Purkinje cell (primary cell): ENCODE measurements around the gene RNASE11. TPM values are rescaled to one million over a fixed set of nuclear protein-coding genes. Genes with fewer than 3 reads are reported as not detected.

Experiments used
- polyA plus RNA-seq: library from polyadenylated mRNA; unstranded; fragments of >200 nt; fragmentation: Nextera tagmentation; gene quantifications from 2 replicates; pipeline ENCODE4 v1.2.1, GENCODE V29; 2014

RNASE11 gene
- polyA plus RNA-seq = not detected in 2 replicates

GRCh38 chr14:20587489-20588154 is at the start of gene RNASE11:
RNASE11 (minus strand) TSS chr14:20588001.

GRCh38 chr14:20591235-20591634 is 3.4 kb upstream of the RNASE11 start, which contains the start of gene RNASE12:
RNASE12 (minus strand) TSS chr14:20591376; CDS start chr14:20590723, 653 bp downstream.

GRCh38 chr14:20560961-20561360 is 26.8 kb downstream of the RNASE11 start, which contains the start of gene RNASE9:
RNASE9 (minus strand) TSS chr14:20561047.

Other genes starting within 250 kb of the RNASE11 start
- gene PARP2, start 244.4 kb downstream of the RNASE11 start, polyA plus RNA-seq = 13.1 and 22.0 TPM in 2 replicates
- gene TEP1, start 174.5 kb downstream of the RNASE11 start, polyA plus RNA-seq = 0.08 and 1.3 TPM in 2 replicates
- 0.08 and 0.16 TPM in 2 replicates for gene KLHL33, start 151.8 kb downstream of the RNASE11 start, polyA plus RNA-seq
- gene OSGEP, start 133.2 kb downstream of the RNASE11 start, polyA plus RNA-seq = 31.4 and 51.1 TPM in 2 replicates
- 84.3 and 107 TPM in 2 replicates for gene APEX1, start 132.8 kb downstream of the RNASE11 start, polyA plus RNA-seq
- gene PIP4P1, start 126.6 kb downstream of the RNASE11 start, polyA plus RNA-seq = 16.3 and 16.4 TPM in 2 replicates
- 1.1 and 10.0 TPM in 2 replicates for gene PNP, start 118.6 kb downstream of the RNASE11 start, polyA plus RNA-seq
- gene RNASE10, start 82.5 kb downstream of the RNASE11 start, polyA plus RNA-seq = not detected in 2 replicates
- gene RNASE9, start 27.0 kb downstream of the RNASE11 start, polyA plus RNA-seq = not detected in 2 replicates
- not detected in 2 replicates for gene RNASE12, start 3.4 kb upstream of the RNASE11 start, polyA plus RNA-seq
- gene OR6S1, start 53.7 kb upstream of the RNASE11 start, polyA plus RNA-seq = not detected in 2 replicates
- 2.5 TPM in 1 of 2 replicates, not detected in the other for gene RNASE4, start 96.6 kb upstream of the RNASE11 start, polyA plus RNA-seq
- gene ANG, start 100.8 kb upstream of the RNASE11 start, polyA plus RNA-seq = 1.7 TPM in 1 of 2 replicates, not detected in the other
- not detected in 2 replicates for gene EDDM3A, start 157.9 kb upstream of the RNASE11 start, polyA plus RNA-seq
- gene EDDM3B, start 180.4 kb upstream of the RNASE11 start, polyA plus RNA-seq = not detected in 2 replicates
- gene RNASE6, start 193.3 kb upstream of the RNASE11 start, polyA plus RNA-seq = not detected in 2 replicates
- gene RNASE1, start 214.8 kb upstream of the RNASE11 start, polyA plus RNA-seq = 10.1 and 37.8 TPM in 2 replicates